Esophagus squamous epithelium (tissue), 4 donors: ENCODE measurements around the gene CDK6.

ENCODE experiments used
- POLR2A ChIP-seq, 4 donors: fragments of 450-650 bp; IDR thresholded peaks; one replicate each; pipeline ENCODE4 v1.6.1; 2017; ENCODE audit warnings: antibody characterized with exemption in 4 of 4, mild to moderate bottlenecking in 4 of 4, moderate library complexity in 3 of 4
- TF ChIP-seq, protein P1 (sequence below), 6 experiments: fragments of 450-650 bp in 4 of 6; fragments of 200-600 bp in 2 of 6; sonication (generic) in 2 of 6; IDR thresholded peaks; one replicate each; pipeline ENCODE4 v1.5.1; 2016 to 2019; ENCODE audit warnings: antibody characterized with exemption in 6 of 6, mild to moderate bottlenecking in 4 of 6, moderate library complexity in 4 of 6

- TF ChIP-seq, protein P1, sequence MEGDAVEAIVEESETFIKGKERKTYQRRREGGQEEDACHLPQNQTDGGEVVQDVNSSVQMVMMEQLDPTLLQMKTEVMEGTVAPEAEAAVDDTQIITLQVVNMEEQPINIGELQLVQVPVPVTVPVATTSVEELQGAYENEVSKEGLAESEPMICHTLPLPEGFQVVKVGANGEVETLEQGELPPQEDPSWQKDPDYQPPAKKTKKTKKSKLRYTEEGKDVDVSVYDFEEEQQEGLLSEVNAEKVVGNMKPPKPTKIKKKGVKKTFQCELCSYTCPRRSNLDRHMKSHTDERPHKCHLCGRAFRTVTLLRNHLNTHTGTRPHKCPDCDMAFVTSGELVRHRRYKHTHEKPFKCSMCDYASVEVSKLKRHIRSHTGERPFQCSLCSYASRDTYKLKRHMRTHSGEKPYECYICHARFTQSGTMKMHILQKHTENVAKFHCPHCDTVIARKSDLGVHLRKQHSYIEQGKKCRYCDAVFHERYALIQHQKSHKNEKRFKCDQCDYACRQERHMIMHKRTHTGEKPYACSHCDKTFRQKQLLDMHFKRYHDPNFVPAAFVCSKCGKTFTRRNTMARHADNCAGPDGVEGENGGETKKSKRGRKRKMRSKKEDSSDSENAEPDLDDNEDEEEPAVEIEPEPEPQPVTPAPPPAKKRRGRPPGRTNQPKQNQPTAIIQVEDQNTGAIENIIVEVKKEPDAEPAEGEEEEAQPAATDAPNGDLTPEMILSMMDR (IDR thresholded peaks at IDR 0.05): no peak
- TF ChIP-seq POLR2A (IDR thresholded peaks at IDR 0.05): no peak
Measured at GRCh38 chr7:92813390-92814024, 22.9 kb downstream of the CDK6 start.
